PC-9 (cell line): Measurements from ENCODE around the gene TTC39A. TPM values are rescaled to one million over a fixed set of nuclear protein-coding genes. Genes with fewer than 3 reads are reported as not detected.

ENCODE experiments used
- BruUV-seq: library from RNA; stranded (reverse); fragments of 400-500 nt; replicated peaks from 2 replicates; lab custom pipeline; 2021; lab: Mats Ljungman, UMichigan
- CTCF ChIA-PET: fragments of 300-600 bp; sonication (Branson Sonifier 250); formaldehyde crosslinking; loops from one replicate; lab custom pipeline; 2022; ENCODE audit warnings: antibody characterized with exemption; lab: Charles Lee
- POLR2A ChIA-PET: fragments of 300-600 bp; sonication (Branson Sonifier 250); formaldehyde crosslinking; loops from one replicate; lab custom pipeline; 2022; ENCODE audit warnings: antibody characterized with exemption; ENCODE audit not compliant: unreplicated experiment; lab: Charles Lee
- DNase-seq, 2 experiments: peaks; one replicate each; pipeline versions ENCODE4 v3.0.0 to v3.0.0-alpha.2; 2015 to 2022; ENCODE audit warnings: mixed read lengths in 1 of 2
- H2AFZ ChIP-seq: fragments of 200-600 bp; sonication (generic); 2 replicates; pipeline ENCODE4 v1.8.1; 2017; ENCODE audit warnings: antibody characterized with exemption
- H3F3A ChIP-seq: fragments of 200-600 bp; sonication (generic); 2 replicates; pipeline ENCODE4 v1.8.1; 2017; ENCODE audit warnings: antibody characterized with exemption, mild to moderate bottlenecking, low read depth; ENCODE audit not compliant: insufficient read depth
- H3K27ac ChIP-seq: fragments of 200-600 bp; sonication (generic); 2 replicates; pipeline ENCODE4 v1.6.1; 2016; ENCODE audit warnings: mixed run types
- H3K27me3 ChIP-seq: fragments of 200-600 bp; sonication (generic); 2 replicates; pipeline ENCODE4 v1.6.1; 2016; ENCODE audit warnings: low read depth, mixed run types; ENCODE audit not compliant: insufficient read depth
- H3K36me3 ChIP-seq: fragments of 200-600 bp; sonication (generic); 2 replicates; pipeline ENCODE4 v1.6.1; 2016; ENCODE audit warnings: low read depth, mixed run types
- H3K4me1 ChIP-seq: fragments of 200-600 bp; sonication (generic); replicated peaks from 2 replicates; pipeline ENCODE4 v1.6.1; 2016; ENCODE audit warnings: mixed run types; ENCODE audit not compliant: insufficient read depth
- H3K4me2 ChIP-seq: fragments of 200-600 bp; sonication (generic); 2 replicates; pipeline ENCODE4 v1.6.1; 2017; ENCODE audit warnings: mixed run types
- H3K4me3 ChIP-seq: fragments of 200-600 bp; sonication (generic); 2 replicates; pipeline ENCODE4 v1.6.1; 2016; ENCODE audit warnings: mixed run types
- H3K79me2 ChIP-seq: fragments of 200-600 bp; sonication (generic); 2 replicates; pipeline ENCODE4 v1.6.1; 2017; ENCODE audit warnings: low read depth, mixed run types
- H3K9me2 ChIP-seq: fragments of 200-600 bp; sonication (generic); 2 replicates; pipeline ENCODE4 v1.8.1; 2017; ENCODE audit warnings: mild to moderate bottlenecking; ENCODE audit not compliant: insufficient read depth
- H3K9me3 ChIP-seq: fragments of 200-600 bp; sonication (generic); 2 replicates; pipeline ENCODE4 v1.8.1; 2016; ENCODE audit warnings: low read depth; ENCODE audit not compliant: insufficient read depth
- H4K20me1 ChIP-seq: fragments of 200-600 bp; sonication (generic); 2 replicates; pipeline ENCODE4 v1.8.1; 2017; ENCODE audit not compliant: insufficient read depth
- CTCF ChIP-seq: fragments of 200-600 bp; sonication (generic); conservative IDR thresholded peaks from 2 replicates; pipeline ENCODE4 v1.6.1; 2017; ENCODE audit warnings: mixed run types, antibody characterized with exemption, mild to moderate bottlenecking, moderate library complexity
- EZH2 ChIP-seq: fragments of 200-600 bp; sonication (generic); IDR thresholded peaks from 2 replicates; pipeline ENCODE4 v1.8.0; 2017; ENCODE audit warnings: antibody characterized with exemption, low read depth
- intact Hi-C: fragments of 100-400 bp; cut with micrococcal nuclease; formaldehyde crosslinking; loops from one replicate; pipeline ENCODE4 v1.10.0; 2022; ENCODE audit not compliant: unreplicated experiment
- total RNA-seq: library from RNA; stranded (reverse); gene quantifications from 2 replicates; pipeline ENCODE4 v1.2.3, GENCODE V29; 2021

Gene TTC39A
- total RNA-seq, 1 experiment from 2014 or later, result 7.3 TPM

GRCh38 chr1:51249445-51249844 is 80.9 kb downstream of the TTC39A start:
- no peaks in the 10 kb centered on the region for H3K9me2 ChIP-seq
- H3K79me2 ChIP-seq, result peaks cover 100% of the 10 kb centered on the region
- H3F3A ChIP-seq, result 0 out of 2 replicates have a peak, but pooled peaks cover 2% of the 10 kb centered on the region
- H3K4me2 ChIP-seq, result no peak overlapping the region
- TF ChIP-seq CTCF, result no peak
- DNase-seq, result no peak
- H3K36me3 ChIP-seq, result no peaks in the 10 kb centered on the region
- H3K27ac ChIP-seq, result no peak overlapping the region
- H4K20me1 ChIP-seq, result peaks cover 58% of the 10 kb centered on the region
- no peaks in the 10 kb centered on the region for H3K9me3 ChIP-seq
- H3K27me3 ChIP-seq, result no peaks in the 10 kb centered on the region
- peaks cover 7% of the 10 kb centered on the region for H3K4me1 ChIP-seq
- no peak overlapping the region for H3K4me3 ChIP-seq
- H2AFZ ChIP-seq, result no peak overlapping the region
- no TSS peak for BruUV-seq
- ChIA-PET POLR2A (no interaction called here), CTCF (no interaction called here)
- intact Hi-C loops, result no loop called here

GRCh38 chr1:51247499-51247898 is 82.9 kb downstream of the TTC39A start:
- DNase-seq, result no peak
- H3K36me3 ChIP-seq, result no peaks in the 10 kb centered on the region
- H3K4me2 ChIP-seq, result no peak overlapping the region
- H3K27ac ChIP-seq, result peak overlapping the region; percentile 18; the same call in 1 of the 2 replicates
- H3K4me3 ChIP-seq, result no peak overlapping the region
- intact Hi-C loops, result no loop called here
- peaks cover 100% of the 10 kb centered on the region for H3K79me2 ChIP-seq
- H2AFZ ChIP-seq, result no peak overlapping the region
- TF ChIP-seq CTCF (no peak), EZH2 (no peak)
- 0 out of 2 replicates have a peak, but pooled peaks cover 2% of the 10 kb centered on the region for H3F3A ChIP-seq
- H3K9me2 ChIP-seq, result no peaks in the 10 kb centered on the region
- no peaks in the 10 kb centered on the region for H3K9me3 ChIP-seq
- H3K4me1 ChIP-seq, result peaks cover 7% of the 10 kb centered on the region
- ChIA-PET POLR2A (interaction anchor here (0.6 kb wide), 1 partner anchor 17 kb away, joined by 3 read pairs; no protein-coding TSS in a partner anchor), CTCF (no interaction called here)
- no TSS peak for BruUV-seq
- no peaks in the 10 kb centered on the region for H3K27me3 ChIP-seq
- peaks cover 55% of the 10 kb centered on the region for H4K20me1 ChIP-seq

- Histone ChIP-seq H3K9me2 (no peaks in the 10 kb centered on the region), H3K79me2 (peaks cover 100% of the 10 kb centered on the region), H3K36me3 (no peaks in the 10 kb centered on the region), H3F3A (0 out of 2 replicates have a peak, but pooled peaks cover 2% of the 10 kb centered on the region), H3K4me2 (no peak overlapping the region), H3K9me3 (no peaks in the 10 kb centered on the region), H3K27ac (peak overlapping the region; percentile 18; the same call in 1 of the 2 replicates), H3K4me3 (no peak overlapping the region), H3K4me1 (peaks cover 7% of the 10 kb centered on the region), H3K27me3 (no peaks in the 10 kb centered on the region), H4K20me1 (peaks cover 55% of the 10 kb centered on the region), H2AFZ (no peak overlapping the region)
- no peak for DNase-seq
- POLR2A ChIA-PET, result interaction anchor here (0.6 kb wide), 2 partner anchors 14 to 18 kb away, joined by 3 to 11 read pairs; no protein-coding TSS in a partner anchor
- no TSS peak for BruUV-seq
- CTCF ChIA-PET, result no interaction called here
- intact Hi-C loops, result no loop called here
- TF ChIP-seq CTCF (no peak), EZH2 (no peak)
These were observed 83.3 kb downstream of the TTC39A start for GRCh38 chr1:51247022-51247421.
